ENCODE data around the gene CUX1.
"Not testable (repeated sequence)": the region's sequence is repeated elsewhere in the genome, so short reads cannot be mapped to it uniquely, and the experiment has no call there.

Gene CUX1

DNA sequence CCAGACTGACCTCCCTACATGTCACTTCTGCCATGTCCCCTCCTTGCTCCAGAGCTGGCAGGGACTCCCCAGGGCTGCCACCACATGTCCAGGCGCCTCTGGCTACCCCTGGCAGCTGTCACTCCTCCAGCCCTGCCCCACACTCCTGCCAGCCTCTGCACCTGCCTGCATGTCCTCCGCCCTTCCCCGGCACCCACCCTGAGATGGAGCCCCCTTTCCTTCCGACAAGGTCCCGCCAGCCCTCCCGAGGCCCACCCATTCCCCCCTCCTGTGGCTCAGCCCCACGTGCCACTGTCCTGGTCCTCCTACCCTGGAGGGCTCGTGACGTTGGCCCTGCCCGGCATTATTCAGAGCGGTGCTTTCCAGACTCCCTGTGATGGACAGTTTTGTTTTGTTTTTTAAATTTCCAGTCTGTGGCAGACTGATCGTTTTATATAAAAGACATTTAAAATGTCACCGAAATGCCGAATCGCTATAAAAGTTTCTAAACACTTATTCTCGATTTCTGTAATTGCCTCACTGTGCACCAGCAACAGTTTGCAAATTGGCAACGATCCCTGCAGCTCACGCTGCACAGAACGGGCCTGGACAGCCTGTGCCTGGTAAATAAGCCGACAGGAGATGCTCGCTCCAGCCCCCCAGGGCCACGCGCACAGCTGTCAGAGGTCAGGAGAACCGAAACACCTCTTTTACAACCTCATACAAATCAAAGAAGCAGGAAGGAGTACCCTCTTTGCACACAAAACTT lies 358.2 kb downstream of the CUX1 start:
- no peak for DNase-seq (ENCODE audit: low read depth in 1 of 2, low spot score in 1 of 2)

GRCh38 chr7:102178410-102178809 lies 361.0 kb downstream of the CUX1 start:
- no peak for DNase-seq (ENCODE audit: low read depth in 1 of 2, low spot score in 1 of 2)

GRCh38 chr7:102180727-102181126 lies 363.3 kb downstream of the CUX1 start:
- DNase-seq (ENCODE audit: low read depth in 1 of 2, low spot score in 1 of 2) = no peak

- DNase-seq (ENCODE audit: low read depth in 1 of 2, low spot score in 1 of 2) = no peak
Observed at GRCh38 chr7:102181517-102181916, 364.1 kb downstream of the CUX1 start.

GRCh38 chr7:102182016-102182415 lies 364.6 kb downstream of the CUX1 start:
- DNase-seq (ENCODE audit: low read depth in 1 of 2, low spot score in 1 of 2) = no peak

DNA sequence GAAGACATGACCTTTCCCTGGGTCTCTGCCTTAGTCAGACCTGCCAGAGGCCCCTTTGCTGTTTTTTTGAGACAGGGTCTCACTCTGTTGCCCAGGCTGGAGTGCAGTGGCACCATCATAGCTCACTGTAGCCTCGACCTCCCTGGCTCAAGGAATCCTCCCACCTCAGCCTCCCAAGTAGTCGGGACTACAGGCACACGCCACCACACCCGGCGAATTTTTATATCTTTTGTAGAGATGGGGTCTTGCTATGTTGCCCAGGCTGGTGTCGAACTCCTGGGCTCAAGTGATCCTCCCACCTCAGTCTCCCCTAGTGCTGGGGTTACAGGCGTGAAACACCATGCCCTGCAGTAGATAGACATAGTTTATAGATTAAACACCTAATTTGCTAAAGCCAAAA lies 366.4 kb downstream of the CUX1 start:
- not testable (repeated sequence) for DNase-seq (ENCODE audit: low read depth in 1 of 2, low spot score in 1 of 2)

GRCh38 chr7:102184303-102184702 lies 366.9 kb downstream of the CUX1 start:
- DNase-seq (ENCODE audit: low read depth in 1 of 2, low spot score in 1 of 2) = no peak

DNA sequence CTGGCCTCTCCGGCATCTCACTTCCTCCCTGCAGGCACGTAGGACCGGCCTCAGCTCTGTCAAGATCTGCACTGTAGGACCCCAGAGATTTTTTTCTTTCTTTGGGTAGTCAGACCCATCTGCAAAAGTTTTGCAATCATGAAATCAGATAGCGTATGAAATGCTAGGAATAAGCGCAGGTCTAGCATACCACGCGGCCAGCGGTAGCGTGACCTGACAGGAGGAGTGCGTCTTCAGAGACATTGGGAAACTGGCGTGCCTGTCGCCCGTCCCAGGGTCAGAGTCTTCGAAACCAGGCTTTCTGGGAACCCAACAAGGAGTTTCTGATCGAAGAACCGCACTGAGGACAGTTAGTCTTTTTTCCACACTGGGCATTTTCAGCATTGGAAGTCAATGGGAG lies 368.4 kb downstream of the CUX1 start:
- no peak for DNase-seq (ENCODE audit: low read depth in 1 of 2, low spot score in 1 of 2)

- no peak for DNase-seq (ENCODE audit: low read depth in 1 of 2, low spot score in 1 of 2)
Observed at GRCh38 chr7:102186306-102186705, 368.9 kb downstream of the CUX1 start.

DNA sequence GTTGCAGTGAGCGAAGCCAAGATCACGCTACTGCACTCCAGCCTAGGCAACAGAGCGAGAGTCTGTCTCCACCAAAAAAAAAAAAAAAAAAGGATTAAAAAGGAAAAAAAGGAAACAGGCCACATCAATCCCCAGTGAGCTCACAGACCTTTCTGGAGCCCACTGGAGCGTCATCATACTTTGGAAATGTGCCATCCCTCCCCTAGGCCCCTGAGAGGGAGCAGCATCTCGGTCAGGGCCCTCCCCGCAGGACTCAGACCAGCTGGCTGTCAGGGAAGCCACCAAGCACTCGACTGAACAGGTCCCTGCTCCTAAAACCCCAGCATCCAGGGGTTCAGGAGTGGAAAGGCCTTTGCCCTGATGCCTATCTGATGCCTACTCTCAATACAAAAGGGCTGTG lies 371.3 kb downstream of the CUX1 start:
- no peak for DNase-seq (ENCODE audit: low read depth in 1 of 2, low spot score in 1 of 2)

DNA sequence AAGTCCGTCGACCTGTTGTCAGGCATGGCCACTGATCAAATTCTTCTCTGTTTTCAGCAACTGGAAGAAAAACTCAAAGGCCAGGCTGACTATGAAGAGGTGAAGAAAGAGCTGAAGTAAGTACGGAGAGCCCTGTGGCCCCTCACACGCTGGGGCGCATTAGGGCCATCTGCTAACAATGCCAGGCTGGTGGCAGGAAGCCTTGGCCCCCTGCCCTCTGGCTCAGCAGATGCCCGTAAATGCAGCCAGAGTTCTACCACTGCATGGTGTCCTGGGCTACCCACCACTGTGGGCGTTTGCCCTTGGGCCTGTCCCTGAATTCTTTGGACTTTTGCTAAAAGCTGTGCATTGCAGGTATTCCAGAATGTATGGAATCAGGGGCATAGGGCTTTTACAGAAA lies 372.3 kb downstream of the CUX1 start:
- no peak for DNase-seq (ENCODE audit: low read depth in 1 of 2, low spot score in 1 of 2)

- no peak for DNase-seq (ENCODE audit: low read depth in 1 of 2, low spot score in 1 of 2)
Observed at GRCh38 chr7:102190776-102191350, 373.4 kb downstream of the CUX1 start.

GRCh38 chr7:102191556-102192379 lies 374.3 kb downstream of the CUX1 start:
- no peak for DNase-seq (ENCODE audit: low read depth in 1 of 2, low spot score in 1 of 2)

GRCh38 chr7:102192790-102193189 lies 375.4 kb downstream of the CUX1 start:
- DNase-seq (ENCODE audit: low read depth in 1 of 2, low spot score in 1 of 2) = no peak

- no peak for DNase-seq (ENCODE audit: low read depth in 1 of 2, low spot score in 1 of 2)
Observed at GRCh38 chr7:102193806-102194205, 376.4 kb downstream of the CUX1 start.

GRCh38 chr7:102195361-102195760 lies 377.9 kb downstream of the CUX1 start:
- DNase-seq (ENCODE audit: low read depth in 1 of 2, low spot score in 1 of 2) = no peak

GRCh38 chr7:102196028-102196427 lies 378.6 kb downstream of the CUX1 start:
- no peak for DNase-seq (ENCODE audit: low read depth in 1 of 2, low spot score in 1 of 2)

GRCh38 chr7:102197161-102197560 lies 379.7 kb downstream of the CUX1 start:
- no peak for DNase-seq (ENCODE audit: low read depth in 1 of 2, low spot score in 1 of 2)

DNA sequence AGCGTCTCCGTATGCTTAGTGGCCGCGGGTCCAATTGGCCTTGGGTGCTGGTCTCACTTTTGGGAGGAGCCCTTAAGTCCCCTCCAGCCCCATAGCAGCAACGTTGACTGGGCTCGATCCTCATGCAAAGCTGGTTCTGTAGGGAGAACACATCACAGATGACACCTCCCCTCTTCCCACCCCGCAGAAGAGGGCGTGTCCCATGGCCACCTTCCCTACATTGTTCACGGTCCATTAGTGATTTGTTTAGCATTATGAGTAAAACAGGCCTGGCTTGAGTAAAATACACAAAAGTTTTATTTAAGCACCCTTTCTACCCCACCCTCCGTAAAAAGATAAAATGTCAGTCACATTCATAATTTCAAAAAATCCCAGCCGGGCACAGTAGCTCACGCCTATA lies 380.2 kb downstream of the CUX1 start:
- DNase-seq (ENCODE audit: low read depth in 1 of 2, low spot score in 1 of 2) = no peak

GRCh38 chr7:102198417-102198956 lies 381.1 kb downstream of the CUX1 start:
- DNase-seq (ENCODE audit: low read depth in 1 of 2, low spot score in 1 of 2) = no peak

GRCh38 chr7:102201576-102201975 lies 384.1 kb downstream of the CUX1 start:
- DNase-seq (ENCODE audit: low read depth in 1 of 2, low spot score in 1 of 2) = no peak

- no peak for DNase-seq (ENCODE audit: low read depth in 1 of 2, low spot score in 1 of 2)
Observed at GRCh38 chr7:102202556-102202955, 385.1 kb downstream of the CUX1 start.

Measured in activated CD4-positive, alpha-beta T cell treated with anti-CD3 and anti-CD28 coated beads, Interleukin-2, amount 50 U/mL, for 24 hours (primary cell).